Cardiac fibroblast (primary cell): ENCODE data around the gene DPP6.

Experiments used
- DNase-seq, 2 donors: peaks; one replicate each; pipeline versions ENCODE4 v3.0.0 to v3.0.0-alpha.2; 2010; ENCODE audit warnings: low read depth in 2 of 2
- H3K4me3 ChIP-seq, 2 donors: replicated peaks in 1 of 2; 1 replicate in 1 of 2; 2 replicates in 1 of 2; pipeline ENCODE4 v1.5.1; 2011; ENCODE audit warnings: low read depth in 2 of 2, low read length in 2 of 2, mild to moderate bottlenecking in 2 of 2, moderate library complexity in 1 of 2
- CTCF ChIP-seq: IDR thresholded peaks from one replicate; pipeline ENCODE4 v1.5.1; 2011; ENCODE audit warnings: low read depth, mild to moderate bottlenecking, low read length, inconsistent platforms

DPP6 gene

GRCh38 chr7:154188330-154188729 is 136.1 kb downstream of the DPP6 start:
- DNase-seq = no peak
- H3K4me3 ChIP-seq = no peak overlapping the region
- TF ChIP-seq CTCF = no peak

GRCh38 chr7:154195266-154195665 is 143.1 kb downstream of the DPP6 start:
- no peak overlapping the region for H3K4me3 ChIP-seq
- no peak for TF ChIP-seq CTCF
- no peak for DNase-seq

- no peak for TF ChIP-seq CTCF
- no peak for DNase-seq
- H3K4me3 ChIP-seq = no peak overlapping the region
Measured at GRCh38 chr7:154198481-154198880, 146.3 kb downstream of the DPP6 start.

GRCh38 chr7:154200241-154200640 is 148.0 kb downstream of the DPP6 start:
- H3K4me3 ChIP-seq = no peak overlapping the region
- DNase-seq = no peak
- no peak for TF ChIP-seq CTCF

GRCh38 chr7:154202002-154202401 is 149.8 kb downstream of the DPP6 start:
- DNase-seq = no peak
- no peak overlapping the region for H3K4me3 ChIP-seq
- no peak for TF ChIP-seq CTCF

- DNase-seq = no peak
- no peak overlapping the region for H3K4me3 ChIP-seq
- no peak for TF ChIP-seq CTCF
Measured at GRCh38 chr7:154204046-154204445, 151.8 kb downstream of the DPP6 start.

GRCh38 chr7:154212861-154213260 is 160.7 kb downstream of the DPP6 start:
- TF ChIP-seq CTCF = no peak
- DNase-seq = no peak
- H3K4me3 ChIP-seq = no peak overlapping the region
